Measurements from ENCODE around the gene PPP5C. TPM values are rescaled to one million over a fixed set of nuclear protein-coding genes. Genes with fewer than 3 reads are reported as not detected.
"Not testable (repeated sequence)": the region's sequence is repeated elsewhere in the genome, so short reads cannot be mapped to it uniquely, and the experiment has no call there.

The PPP5C gene
- total RNA-seq, 1 experiment from 2014 or later, result 102 TPM

- TF ChIP-seq ZBTB33 (IDR thresholded peaks at IDR 0.05; ENCODE audit: extremely low read depth, insufficient replicate concordance, low read length) (no peak), JUND (IDR thresholded peaks at IDR 0.05) (no peak), SIN3A (IDR thresholded peaks at IDR 0.05; ENCODE audit: low read depth) (no peak), CEBPB (IDR thresholded peaks at IDR 0.05; ENCODE audit: low read depth) (no peak), ZNF274 (IDR thresholded peaks at IDR 0.05; ENCODE audit: low read depth, low read length) (no peak)
These were observed 27.9 kb downstream of the PPP5C start (continued) for GRCh38 chr19:46374536-46375475.

GRCh38 chr19:46375476-46376067 lies 28.7 kb downstream of the PPP5C start:
- H3K4me1 ChIP-seq (ENCODE audit: control insufficient read depth in 1 of 2, insufficient read depth in 2 of 2, low read length in 2 of 2), result peaks cover 24 to 34% of the 10 kb centered on the region in 2 experiments; a peak in 3 of 4 replicates
- H4K20me1 ChIP-seq (ENCODE audit: insufficient read depth); ATAC-seq; H3K27me3 ChIP-seq (ENCODE audit: insufficient read depth, low read length); H3K4me3 ChIP-seq (replicated peaks in 1 of 2; ENCODE audit: low read depth in 1 of 2, low read length in 2 of 2); H3K9me3 ChIP-seq (ENCODE audit: control insufficient read depth in 1 of 2, insufficient read depth in 1 of 2, low read depth in 1 of 2, low read length in 2 of 2); H3K9me2 ChIP-seq (ENCODE audit: insufficient read depth); H3K27ac ChIP-seq (ENCODE audit: low read depth, low read length); H3K9ac ChIP-seq (ENCODE audit: low read length); intact Hi-C loops (cut with micrococcal nuclease); DNase-seq (ENCODE audit: low read depth, low spot score); BruUV-seq (replicated peaks); CTCF ChIA-PET; H2AFZ ChIP-seq (ENCODE audit: low read depth, low read length, poor library complexity, severe bottlenecking); POLR2A ChIA-PET; H3K4me2 ChIP-seq (ENCODE audit: low read length); RAD21 ChIA-PET (ENCODE audit: low non-redundant PET in 1 of 2, low total read pairs in 2 of 2, uncharacterized antibody in 2 of 2, unreplicated experiment in 2 of 2): not testable (repeated sequence)
- H3K79me2 ChIP-seq (ENCODE audit: insufficient read depth, low read length), result peaks cover 72% of the 10 kb centered on the region
- H3K36me3 ChIP-seq (ENCODE audit: control insufficient read depth in 1 of 2, insufficient read depth in 2 of 2, low read length in 2 of 2), result peaks cover 24 to 40% of the 10 kb centered on the region in 2 experiments

Measured in HCT116 (cell line).